HUDEP-2 (cell line): Measurements from ENCODE around the gene SLU7.

Source experiments
- DNase-seq, 76 experiments: peaks; one replicate each; lab custom pipeline; 2025; ENCODE audit not compliant: unreplicated experiment in 76 of 76; lab: John Stamatoyannopoulos, UW

SLU7 gene

GRCh38 chr5:160418561-160419457 is at the start of gene SLU7:
SLU7 (minus strand) TSS chr5:160419081; CDS start chr5:160415294, 3,787 bp downstream.
- peak in 74 of 76 experiments; percentile 32 to 94 (median 84) for DNase-seq

GRCh38 chr5:160468363-160468975 is 49.6 kb upstream of the SLU7 start:
- DNase-seq: no peak

- DNase-seq: peak in 14 of 76 experiments; percentile 5 to 39 (median 16)
These were observed 48.9 kb upstream of the SLU7 start for GRCh38 chr5:160467555-160468362.

GRCh38 chr5:160466889-160467554 is 48.1 kb upstream of the SLU7 start:
- DNase-seq: no peak

GRCh38 chr5:160466116-160466515 is 47.2 kb upstream of the SLU7 start:
- no peak for DNase-seq

- DNase-seq: no peak
These were observed 45.6 kb upstream of the SLU7 start for GRCh38 chr5:160464466-160464797.

GRCh38 chr5:160463740-160464465 is 45.0 kb upstream of the SLU7 start:
- DNase-seq: no peak

- no peak for DNase-seq
These were observed 44.3 kb upstream of the SLU7 start for GRCh38 chr5:160463227-160463626.

- no peak for DNase-seq
These were observed 43.3 kb upstream of the SLU7 start for GRCh38 chr5:160462167-160462566.

GRCh38 chr5:160461378-160461777 is 42.5 kb upstream of the SLU7 start:
- no peak for DNase-seq

- DNase-seq: no peak
These were observed 41.6 kb upstream of the SLU7 start for GRCh38 chr5:160460377-160461049.

GRCh38 chr5:160458806-160459800 is 40.2 kb upstream of the SLU7 start:
- DNase-seq: no peak

- no peak for DNase-seq
These were observed 38.4 kb upstream of the SLU7 start for GRCh38 chr5:160457252-160457651.

GRCh38 chr5:160456480-160457177 is 37.7 kb upstream of the SLU7 start:
- DNase-seq: no peak

GRCh38 chr5:160455600-160455999 is 36.7 kb upstream of the SLU7 start:
- DNase-seq: no peak

- no peak for DNase-seq
These were observed 34.9 kb upstream of the SLU7 start for GRCh38 chr5:160453751-160454150.

GRCh38 chr5:160452795-160453194 is 33.9 kb upstream of the SLU7 start:
- no peak for DNase-seq

- DNase-seq: no peak
These were observed 33.2 kb upstream of the SLU7 start for GRCh38 chr5:160452036-160452435.
